HG03159 (cell line): Measurements from ENCODE around the gene ECE2.
A peak's percentile ranks its signal among the peaks of the same experiment; 100 is the strongest.

Experiments used
- ATAC-seq: cut with Tn5 transposase; IDR thresholded peaks from one replicate; pipeline ENCODE4 v1.9.1; 2021; ENCODE audit warnings: mild to moderate bottlenecking, moderate library complexity; ENCODE audit not compliant: unreplicated experiment

Gene ECE2

DNA sequence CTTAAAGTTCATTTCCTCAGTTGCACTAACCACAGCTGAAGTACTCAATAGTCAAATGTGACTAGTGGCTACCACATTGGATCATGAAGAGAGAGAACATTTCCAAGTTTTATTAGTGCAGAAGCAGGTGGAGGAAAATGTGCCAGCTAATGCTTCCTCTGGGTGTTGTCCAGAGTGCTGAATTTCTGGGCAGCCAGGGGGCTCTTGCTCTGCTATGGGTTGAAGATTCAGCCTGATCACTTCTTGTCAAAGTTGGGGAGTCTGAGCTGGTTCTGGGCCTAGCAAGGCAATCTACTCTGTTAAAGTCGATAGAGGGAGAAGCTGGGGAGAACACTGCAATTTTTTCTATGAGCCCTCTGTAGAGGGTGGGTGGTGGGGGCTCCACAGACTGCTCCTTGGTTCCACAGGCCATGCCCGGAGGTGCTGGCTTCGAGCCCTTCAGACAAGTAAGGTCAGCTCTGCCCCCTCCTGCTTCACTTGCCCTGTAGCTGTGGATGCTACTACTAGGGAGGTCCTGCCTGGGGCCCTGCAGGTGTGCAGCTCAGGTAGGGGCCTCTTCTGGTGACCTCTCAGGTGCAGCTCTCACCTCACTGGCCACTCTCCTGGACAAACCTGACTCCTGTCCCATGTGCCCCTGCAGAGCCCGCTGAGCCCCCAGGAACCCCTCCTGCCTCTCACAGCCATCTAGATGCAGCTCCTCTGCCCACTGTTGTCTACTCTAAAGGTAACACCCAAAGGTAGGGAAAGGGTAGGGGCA lies 35.3 kb upstream of the ECE2 start:
- no peak for ATAC-seq

DNA sequence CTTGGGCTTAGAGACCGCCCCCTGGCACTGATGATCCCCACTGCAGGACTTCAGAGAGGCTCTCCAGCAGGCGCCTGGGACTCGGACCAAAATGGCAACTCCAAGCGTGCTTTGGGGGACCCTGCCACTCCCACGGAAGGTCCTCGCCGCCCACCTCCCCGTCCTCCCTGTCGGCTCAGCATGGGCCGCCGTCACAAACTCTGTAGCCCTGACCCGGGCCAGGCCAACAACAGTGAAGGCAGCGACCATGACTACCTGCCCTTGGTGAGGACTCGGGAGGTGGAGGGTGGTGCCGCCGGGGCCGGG lies 34.7 kb upstream of the ECE2 start:
- ATAC-seq = no peak

DNA sequence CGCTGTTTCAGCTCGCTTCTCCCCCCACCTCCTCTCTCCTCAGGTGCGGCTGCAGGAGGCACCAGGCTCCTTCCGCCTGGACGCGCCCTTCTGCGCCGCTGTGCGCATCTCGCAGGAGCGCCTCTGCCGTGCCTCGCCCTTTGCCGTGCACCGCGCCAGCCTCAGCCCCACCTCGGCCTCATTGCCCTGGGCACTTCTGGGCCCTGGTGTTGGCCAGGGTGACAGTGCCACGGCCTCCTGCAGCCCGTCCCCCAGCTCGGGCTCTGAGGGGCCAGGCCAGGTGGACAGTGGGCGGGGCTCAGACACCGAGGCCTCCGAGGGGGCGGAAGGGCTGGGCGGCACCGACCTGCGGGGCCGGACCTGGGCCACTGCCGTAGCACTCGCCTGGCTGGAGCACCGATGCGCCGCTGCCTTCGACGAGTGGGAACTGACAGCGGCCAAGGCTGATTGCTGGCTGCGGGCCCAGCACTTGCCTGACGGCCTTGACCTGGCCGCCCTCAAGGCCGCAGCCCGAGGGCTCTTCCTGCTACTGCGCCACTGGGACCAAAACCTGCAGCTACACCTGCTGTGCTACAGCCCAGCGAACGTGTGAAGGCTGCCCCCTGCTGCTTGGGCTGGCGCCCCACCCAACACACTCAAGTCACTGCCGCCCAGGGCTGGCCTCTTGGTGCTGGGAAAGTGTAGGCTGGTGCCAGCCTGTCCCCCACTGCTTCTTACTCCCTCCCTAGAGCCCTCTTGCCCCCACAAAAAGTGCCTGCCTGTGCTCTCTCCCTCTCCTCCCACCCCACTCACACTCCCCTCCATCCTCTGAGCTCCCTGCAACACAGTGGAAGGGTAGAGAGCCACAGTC lies 34.1 kb upstream of the ECE2 start:
- ATAC-seq = no peak

DNA sequence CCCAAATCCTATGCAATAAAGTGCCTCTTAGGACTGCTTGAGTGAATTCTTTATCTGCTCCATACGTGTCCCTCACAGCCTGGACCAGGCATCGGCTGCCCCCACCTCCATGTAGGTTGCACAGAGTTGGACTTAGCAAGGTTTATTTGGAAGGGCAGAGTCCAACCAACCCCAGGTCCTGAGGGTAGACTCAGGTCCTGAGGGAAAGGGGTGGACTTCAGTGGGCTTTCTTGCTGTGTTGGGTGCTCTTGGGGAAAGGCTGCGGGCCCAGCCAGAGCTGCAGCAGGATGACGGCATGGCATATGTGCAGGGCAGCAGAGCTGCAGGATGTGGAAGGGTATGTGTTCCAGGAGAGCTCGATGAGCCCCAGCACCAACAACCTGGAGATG lies 33.5 kb upstream of the ECE2 start:
- ATAC-seq = no peak

DNA sequence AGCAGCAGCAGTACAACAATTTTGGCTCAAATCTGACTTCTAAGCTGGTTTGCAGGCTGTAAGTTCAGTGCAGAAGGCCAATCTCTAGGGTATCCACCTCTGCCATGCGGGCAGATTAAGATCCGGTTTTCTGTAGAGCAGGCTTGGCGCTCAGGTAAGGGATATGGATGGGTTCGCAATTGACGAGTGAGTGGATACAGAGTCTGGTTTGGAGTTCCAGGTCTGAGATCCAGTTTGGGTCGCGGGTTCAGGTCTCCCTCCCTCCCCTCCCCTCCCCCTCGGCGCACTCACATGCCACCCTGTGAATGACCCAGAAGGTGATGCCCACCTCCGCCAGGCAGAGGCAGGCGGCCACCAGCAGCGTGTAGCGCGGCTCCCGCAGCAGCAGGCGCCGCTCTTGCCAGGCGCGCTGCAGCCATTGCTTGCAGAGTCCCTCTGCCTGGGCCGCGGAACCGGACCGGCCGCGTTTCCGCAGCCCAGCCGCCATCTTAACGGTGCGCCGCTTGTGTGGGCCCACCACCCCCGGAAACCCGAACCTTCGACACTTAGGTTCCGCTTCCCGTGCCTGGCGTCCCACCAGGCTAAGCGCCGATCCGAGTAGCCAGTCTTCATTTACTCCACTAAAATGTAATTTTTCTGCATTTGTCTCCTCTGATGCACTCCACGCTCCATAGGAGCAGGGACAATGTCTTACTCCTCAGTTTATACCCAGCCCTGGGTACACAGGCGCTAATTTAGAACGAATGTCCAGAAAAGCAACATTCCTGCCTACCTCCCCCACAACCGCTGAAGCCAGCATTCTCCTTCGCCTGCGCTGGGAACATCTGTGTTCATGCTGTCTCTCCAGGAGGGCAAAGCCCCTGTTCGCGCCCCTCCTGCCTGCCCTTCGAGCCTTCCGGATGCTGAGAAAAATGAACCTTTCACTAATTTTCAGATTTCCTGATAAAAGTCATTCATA lies 27.1 kb upstream of the ECE2 start, which contains the start of gene ALG3:
ALG3 (minus strand) TSS at position 509 of the 958 bp plus-strand sequence; CDS start at position 487, 22 bp downstream.
- ATAC-seq = peak; percentile 50

DNA sequence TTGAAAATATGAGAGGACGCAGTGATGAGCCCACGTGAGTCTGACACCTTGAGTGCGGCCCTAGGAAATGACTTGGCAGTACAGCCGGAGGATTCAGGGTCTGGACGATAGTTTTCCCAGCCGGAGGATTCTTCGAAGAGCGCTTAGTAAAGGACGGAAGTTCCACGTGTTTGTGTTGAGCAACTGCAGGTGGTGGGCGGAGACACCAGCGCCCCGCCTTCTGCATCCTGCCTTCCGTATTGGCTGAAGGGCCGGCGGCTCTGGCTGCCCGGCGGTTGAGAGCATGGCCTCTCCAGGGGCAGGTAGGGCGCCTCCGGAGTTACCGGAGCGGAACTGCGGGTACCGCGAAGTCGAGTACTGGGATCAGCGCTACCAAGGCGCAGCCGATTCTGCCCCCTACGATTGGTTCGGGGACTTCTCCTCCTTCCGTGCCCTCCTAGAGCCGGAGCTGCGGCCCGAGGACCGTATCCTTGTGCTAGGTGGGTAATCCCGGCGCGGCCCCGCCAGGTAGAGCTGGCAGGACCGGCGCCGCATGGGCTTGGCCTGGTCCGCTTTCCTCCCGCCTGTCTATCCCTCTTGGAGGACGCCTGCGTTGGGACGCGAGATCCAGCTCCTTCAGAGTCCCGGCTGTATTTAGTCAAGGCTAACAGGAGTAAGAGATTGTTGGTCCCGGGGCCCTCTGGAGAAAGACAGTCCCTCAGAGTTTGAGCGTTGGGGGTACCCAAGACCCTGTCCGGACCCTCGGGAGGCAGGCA lies 26.2 kb upstream of the ECE2 start, which contains the start of gene EEF1AKMT4:
EEF1AKMT4 (plus strand) TSS at position 261 of the 755 bp plus-strand sequence; CDS start at position 284, 23 bp downstream.
- peak; percentile 90 for ATAC-seq

DNA sequence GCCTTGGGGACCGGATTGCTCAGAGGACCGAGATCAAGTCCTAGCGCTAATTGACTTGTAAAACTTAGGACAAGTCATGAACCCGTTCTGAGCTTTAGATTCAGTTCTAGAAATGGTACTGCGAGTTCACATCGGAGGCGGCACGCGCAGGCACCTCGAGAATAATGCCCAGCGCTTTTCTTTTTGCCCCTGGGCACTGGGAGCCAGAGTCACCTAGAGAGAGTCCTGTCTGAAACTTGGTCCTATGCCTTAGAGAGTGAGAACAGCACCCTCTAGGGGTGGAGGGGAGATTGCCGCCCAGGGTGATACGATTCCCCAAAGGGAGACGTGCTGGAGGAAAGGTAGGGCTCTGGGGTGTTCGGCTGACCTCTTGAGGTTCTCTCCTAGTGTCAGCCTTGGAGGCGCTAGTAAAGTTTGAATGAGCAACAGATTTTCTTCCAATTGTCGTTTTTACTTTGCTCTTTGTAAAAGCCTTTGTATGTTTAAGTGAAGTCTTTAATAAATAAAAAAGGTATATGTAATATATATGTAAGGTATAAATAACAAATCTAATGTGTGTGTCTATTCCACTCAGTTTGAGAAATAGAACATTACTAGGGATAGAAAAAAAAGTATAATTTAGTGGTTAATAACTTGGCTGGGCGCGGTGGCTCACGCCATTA lies 25.5 kb upstream of the ECE2 start:
- peak; percentile 63 for ATAC-seq

DNA sequence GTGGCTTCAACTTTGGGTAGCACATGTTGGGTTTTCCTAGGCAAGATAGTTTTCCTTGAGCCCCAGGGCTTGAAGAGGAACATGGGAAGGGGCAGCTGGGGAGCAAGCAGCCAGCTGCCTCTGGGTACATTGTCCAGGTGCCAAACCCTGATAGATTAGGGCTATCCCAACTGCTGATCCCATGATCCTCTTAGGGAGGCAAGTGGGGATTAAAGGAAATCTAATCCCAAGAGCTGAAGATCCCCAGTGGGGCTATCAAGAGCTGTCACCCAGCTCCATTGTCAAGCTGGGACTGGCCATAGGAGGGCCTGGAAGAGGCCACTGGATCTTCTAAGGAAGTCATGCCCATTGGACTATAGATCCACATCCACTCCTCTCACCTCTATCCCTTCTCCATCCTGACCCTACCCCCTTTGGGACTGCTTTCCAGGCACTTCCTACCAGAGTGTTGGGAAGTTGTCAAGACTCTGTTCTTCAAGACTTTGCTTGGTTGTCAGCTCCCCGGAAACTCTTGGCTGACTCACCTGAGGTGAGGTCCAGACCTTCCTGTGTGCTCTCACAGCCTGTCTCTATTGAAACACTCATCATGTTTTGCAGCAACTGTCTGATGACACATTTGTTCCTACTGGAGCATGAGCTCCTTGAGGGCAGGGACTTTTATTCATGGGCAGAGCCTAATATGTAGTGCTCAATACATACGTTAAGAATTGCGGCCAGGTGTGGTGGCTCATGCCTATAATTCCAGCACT lies 20.4 kb upstream of the ECE2 start:
- no peak for ATAC-seq

DNA sequence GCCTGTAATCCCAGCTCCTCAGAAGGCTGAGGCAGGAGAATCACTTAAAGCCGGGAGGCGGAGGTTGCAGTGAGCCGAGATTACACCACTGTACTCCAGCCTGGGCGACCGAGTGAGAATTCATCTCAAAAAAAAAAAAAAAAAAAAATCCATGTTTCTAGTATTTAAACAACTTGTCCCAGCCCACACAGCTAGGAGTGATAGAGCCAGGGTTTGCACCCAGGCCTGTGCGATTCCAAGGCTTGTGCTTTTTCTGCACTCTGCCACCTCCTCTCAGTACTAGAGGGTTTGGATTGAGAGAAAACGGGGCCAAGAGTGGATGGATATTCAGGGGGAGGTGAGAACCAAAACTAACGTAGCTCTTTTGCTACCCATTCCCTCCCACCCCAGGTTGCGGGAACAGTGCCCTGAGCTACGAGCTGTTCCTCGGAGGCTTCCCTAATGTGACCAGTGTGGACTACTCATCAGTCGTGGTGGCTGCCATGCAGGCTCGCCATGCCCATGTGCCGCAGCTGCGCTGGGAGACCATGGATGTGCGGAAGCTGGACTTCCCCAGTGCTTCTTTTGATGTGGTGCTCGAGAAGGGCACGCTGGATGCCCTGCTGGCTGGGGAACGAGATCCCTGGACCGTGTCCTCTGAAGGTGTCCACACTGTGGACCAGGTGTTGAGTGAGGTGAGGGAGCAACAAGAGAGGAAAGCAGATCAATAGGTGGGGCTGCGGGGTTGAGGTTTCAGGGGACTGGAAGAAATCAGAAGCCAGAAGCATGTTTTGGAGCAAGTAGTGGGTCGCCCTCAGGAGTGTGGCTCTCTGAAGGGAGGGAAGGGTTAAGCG lies 18.5 kb upstream of the ECE2 start:
- no peak for ATAC-seq

DNA sequence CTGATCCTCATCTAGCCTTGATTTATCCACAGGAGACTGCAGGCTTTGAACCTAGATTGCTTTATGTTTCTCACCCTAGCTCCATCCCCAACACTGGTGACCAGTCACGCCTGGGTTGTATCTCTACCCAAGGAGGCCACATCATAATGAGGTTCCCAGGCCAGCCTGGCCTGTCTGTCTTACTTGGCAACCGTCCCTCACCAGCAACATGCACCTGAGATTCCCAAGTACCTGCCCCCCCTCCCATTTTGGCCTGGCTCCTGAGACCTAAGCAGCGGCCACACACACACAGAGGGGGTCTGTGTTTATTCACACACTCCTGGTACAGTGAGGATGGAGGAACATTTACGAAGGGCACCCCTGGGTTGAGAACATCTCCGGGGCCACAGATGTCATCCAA lies 16.9 kb upstream of the ECE2 start:
- no peak for ATAC-seq

DNA sequence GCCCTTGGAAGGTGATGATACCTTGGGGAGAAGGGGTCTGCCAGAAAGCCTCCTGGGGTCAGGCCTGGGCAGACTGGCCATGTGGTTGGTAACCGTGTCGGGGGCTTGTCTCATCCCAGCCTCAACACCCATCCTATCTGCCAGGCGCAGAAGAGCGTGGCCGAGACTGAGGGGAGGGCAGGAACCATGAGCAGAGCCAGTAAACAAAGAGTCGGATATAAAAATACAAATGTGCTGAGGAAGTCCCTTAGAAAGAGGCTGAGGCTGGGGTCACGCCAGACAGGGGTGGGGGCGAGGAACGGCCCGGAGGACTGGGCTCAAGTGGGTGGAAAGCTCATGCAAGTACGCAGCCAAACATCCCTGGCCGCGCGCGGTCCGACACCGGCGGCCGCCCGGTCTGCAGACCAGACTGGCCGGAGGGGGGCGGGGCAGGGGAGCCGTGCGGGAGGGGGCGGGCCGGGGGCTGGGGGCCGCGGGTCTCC lies 16.4 kb upstream of the ECE2 start:
- no peak for ATAC-seq

DNA sequence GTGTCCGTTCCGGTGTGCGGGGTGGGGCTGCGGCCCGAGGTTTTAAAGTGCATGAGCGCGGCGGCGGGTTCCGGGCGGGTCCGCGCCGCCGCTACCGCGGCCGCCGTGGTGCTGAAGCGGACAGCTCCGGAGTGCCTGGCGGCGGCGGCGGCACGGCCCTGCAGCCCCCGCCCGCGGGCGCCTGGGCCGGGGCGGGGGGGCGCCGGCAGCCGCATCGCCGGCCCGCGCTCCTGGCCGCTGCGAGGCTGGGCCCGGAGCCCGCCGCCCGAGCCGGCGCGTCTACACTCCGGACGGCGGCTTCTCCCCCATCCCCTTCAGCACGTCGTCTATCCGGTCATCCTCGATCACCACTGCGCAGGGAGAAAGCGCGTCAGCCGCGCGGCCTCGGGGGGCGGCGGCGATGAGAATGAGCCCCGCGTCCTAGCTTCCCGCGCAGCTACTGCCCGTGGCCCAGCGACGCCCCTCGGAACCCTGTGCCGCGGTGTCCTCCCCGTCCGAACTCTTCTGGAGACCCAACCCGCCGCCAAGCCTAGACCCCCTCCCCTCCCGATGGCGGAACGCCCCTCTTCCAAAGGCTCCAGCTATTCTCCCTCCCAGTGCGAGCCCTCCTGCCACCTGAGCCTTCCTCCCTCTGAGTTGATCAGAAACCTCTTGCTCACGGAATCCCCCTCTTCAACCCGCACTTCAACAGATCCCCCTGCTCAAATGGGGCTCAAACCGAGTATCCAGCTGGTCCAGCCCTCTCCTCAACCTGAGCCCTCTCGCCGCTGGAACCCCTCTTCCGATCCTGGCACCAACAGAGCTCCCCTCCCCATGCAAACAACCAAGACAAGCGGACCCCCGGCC lies 15.7 kb upstream of the ECE2 start:
- ATAC-seq = no peak

DNA sequence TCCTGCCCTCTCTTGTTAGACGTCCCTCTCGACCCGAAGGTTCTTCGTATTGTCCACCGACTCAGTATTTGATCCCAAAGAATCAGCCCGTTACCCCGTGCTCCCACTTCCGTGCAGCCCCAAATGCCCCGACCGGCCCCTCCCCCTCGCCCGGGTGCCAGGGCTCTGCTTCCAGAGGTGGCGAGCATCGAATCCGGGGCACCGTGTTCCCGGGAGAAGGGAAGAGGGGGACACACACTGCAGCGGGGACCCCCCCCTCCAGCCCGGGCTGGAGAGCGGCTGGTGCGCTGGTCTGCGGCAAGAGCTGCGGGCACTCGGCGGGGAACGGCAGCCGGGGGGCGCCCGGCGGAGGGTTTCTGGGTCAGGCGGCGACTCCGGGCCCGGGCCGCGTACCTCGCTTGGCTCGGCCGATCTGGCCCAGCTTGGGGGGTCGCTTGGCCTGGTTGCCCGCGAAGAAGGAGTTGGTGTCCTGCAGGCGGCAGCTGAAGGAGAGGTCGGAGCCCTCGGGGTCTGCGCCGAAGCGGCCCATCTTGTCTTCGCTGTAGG lies 15.0 kb upstream of the ECE2 start:
- ATAC-seq = no peak

DNA sequence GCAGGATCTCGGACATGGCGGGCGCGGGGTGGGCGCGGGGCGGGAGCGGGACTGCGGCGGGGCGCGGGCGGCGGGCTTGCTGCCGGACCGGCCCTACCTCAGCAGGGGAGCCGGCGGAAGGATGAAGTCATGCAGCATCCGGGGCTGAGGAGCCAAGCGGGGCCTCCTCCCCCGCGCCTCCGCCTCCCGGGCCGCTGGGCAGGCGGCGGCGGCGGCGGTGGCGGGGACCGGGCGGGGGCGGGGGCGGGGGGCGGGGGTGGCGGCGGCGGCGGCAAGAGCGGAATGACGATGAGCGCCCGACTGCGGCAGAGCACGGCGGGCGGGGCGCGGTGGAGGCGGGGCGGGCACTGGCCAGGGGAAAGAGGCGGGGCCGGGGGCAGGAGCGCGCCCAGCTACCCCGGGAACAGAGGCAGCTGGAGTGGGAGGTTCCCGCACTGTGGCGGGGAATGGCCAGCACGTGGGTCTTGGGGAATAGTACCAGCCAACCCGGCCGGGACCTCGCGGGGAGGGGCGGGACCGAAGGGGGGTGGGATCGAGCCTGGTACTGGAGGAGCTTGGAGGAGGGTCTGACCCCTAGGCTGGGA lies 14.5 kb upstream of the ECE2 start, which contains the start of gene CAMK2N2:
CAMK2N2 (minus strand) TSS at position 284 of the 584 bp plus-strand sequence; CDS start at position 16, 268 bp downstream.
- no peak for ATAC-seq

DNA sequence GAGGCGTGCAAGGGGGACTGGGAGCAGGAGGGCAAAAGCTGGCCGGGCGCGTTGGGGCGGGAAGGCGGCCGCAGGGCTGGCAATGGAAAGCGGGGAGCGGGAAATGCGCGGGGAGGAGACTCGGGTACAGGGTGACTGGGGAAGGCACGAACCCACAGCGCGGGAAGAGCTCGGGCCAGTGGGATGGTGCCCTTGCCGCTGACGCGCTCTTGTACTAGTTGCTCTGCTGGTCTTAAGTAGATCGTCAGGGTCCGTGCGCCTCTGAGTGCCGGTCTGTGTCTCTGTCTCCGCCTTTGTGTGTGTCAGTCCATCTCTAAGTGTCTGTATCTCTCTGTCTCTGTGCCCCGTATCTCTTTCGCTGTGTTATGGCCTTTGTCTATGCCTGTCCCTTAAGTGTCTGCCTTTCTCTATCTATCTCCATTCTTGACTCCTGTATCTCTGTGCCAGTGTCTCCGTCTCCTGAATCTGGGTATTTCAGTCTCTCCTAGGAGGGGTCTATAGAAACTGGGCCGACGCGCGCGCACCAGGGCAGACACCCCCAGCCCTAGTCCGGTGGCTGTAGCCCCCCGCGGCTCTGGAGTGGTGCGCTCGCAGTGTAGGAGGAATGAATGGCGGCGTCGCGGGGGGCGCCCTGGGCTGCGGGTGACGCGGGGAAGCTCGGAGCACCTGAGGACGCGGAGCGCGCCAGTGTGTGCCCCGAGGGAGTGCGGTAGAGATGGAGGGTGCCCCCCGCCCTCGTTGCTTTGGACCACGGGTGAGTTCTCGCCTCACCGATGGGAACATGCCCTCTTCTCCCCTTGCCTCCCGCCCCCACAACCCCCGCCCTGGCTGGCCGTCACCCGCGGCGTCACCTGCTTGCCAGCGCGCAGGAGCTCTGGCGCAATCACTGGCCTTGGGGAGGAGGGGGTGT lies 13.7 kb upstream of the ECE2 start:
- ATAC-seq = no peak
